Activated naive CD4-positive, alpha-beta T cell treated with anti-CD3 and anti-CD28 coated beads for 36 hours (primary cell): ENCODE measurements around the gene PNISR. TPM values are rescaled to one million over a fixed set of nuclear protein-coding genes. Genes with fewer than 3 reads are reported as not detected.
A peak's percentile ranks its signal among the peaks of the same experiment; 100 is the strongest.
"Not testable (repeated sequence)": the region's sequence is repeated elsewhere in the genome, so short reads cannot be mapped to it uniquely, and the experiment has no call there.

Experiments
- CTCF ChIA-PET: fragments of 350-600 bp; sonication (Branson Sonifier 250); formaldehyde crosslinking; loops from one replicate; lab custom pipeline; 2021; ENCODE audit warnings: antibody characterized with exemption; lab: Charles Lee
- DNase-seq: peaks from one replicate; pipeline ENCODE4 v3.0.0-alpha.2; 2020
- H3K27ac Mint-ChIP-seq: one replicate; pipeline ENCODE4 v1.8.0; 2021; ENCODE audit warnings: mild to moderate bottlenecking, mixed read lengths
- H3K27me3 Mint-ChIP-seq: one replicate; pipeline ENCODE4 v1.8.0; 2021; ENCODE audit warnings: low read depth, mixed read lengths
- H3K36me3 Mint-ChIP-seq: one replicate; pipeline ENCODE4 v1.8.0; 2021; ENCODE audit warnings: low read depth, mixed read lengths
- H3K4me1 Mint-ChIP-seq: one replicate; pipeline ENCODE4 v1.8.0; 2021; ENCODE audit warnings: low read depth, mixed read lengths
- H3K4me3 Mint-ChIP-seq: one replicate; pipeline ENCODE4 v1.8.0; 2021; ENCODE audit warnings: mild to moderate bottlenecking, moderate library complexity, mixed read lengths
- H3K9me3 Mint-ChIP-seq: one replicate; pipeline ENCODE4 v1.8.0; 2021; ENCODE audit warnings: mixed read lengths
- intact Hi-C: fragments of 100-400 bp; cut with micrococcal nuclease; formaldehyde crosslinking; loops from one replicate; pipeline ENCODE4 v1.15.1; 2023
- total RNA-seq, 2 experiments: library from RNA; stranded (reverse); gene quantifications; one replicate each; pipeline ENCODE4 v1.2.3, GENCODE V29; 2021

Gene PNISR
- total RNA-seq, result 100 to 1,000 TPM; 158 to 159 TPM

GRCh38 chr6:99424761-99425646, at the start of gene PNISR:
PNISR (minus strand) TSS chr6:99425308; CDS start chr6:99414659, 10,649 bp downstream.
- Mint-ChIP-seq H3K4me3 (peak within 1 kb of the TSS; percentile 95), H3K4me1 (peaks cover 64% of the 10 kb centered on the region), H3K9me3 (no peaks in the 10 kb centered on the region), H3K27ac (peak within 1 kb of the TSS; percentile 99), H3K36me3 (peaks cover 21% of the 10 kb centered on the region), H3K27me3 (no peaks in the 10 kb centered on the region)
- intact Hi-C loops, result loop anchor here (1.0 to 5.0 kb wide), 10 partner anchors 31 to 1457 kb away; partner anchors contain the start of genes ASCC3, CCNC, COQ3 and USP45
- DNase-seq, result peak; percentile 92
- CTCF ChIA-PET, result interaction anchor here (0.9 to 2.5 kb wide), 6 partner anchors 7 to 94 kb away, joined by 4 to 10 read pairs (median 4); no protein-coding TSS in a partner anchor

- Mint-ChIP-seq H3K4me1 (no peaks in the 10 kb centered on the region), H3K27ac (no peak overlapping the region), H3K4me3 (no peak overlapping the region), H3K9me3 (no peaks in the 10 kb centered on the region), H3K27me3 (no peaks in the 10 kb centered on the region), H3K36me3 (peaks cover 16% of the 10 kb centered on the region)
- intact Hi-C loops, result no loop called here
- DNase-seq, result no peak
- CTCF ChIA-PET, result interaction anchor here (0.6 kb wide), 4 partner anchors 7 to 103 kb away, joined by 3 to 4 read pairs (median 4); no protein-coding TSS in a partner anchor
Measured at GRCh38 chr6:99473730-99474129, 48.6 kb upstream of the PNISR start.

- Mint-ChIP-seq H3K4me1 (no peaks in the 10 kb centered on the region), H3K4me3 (no peak overlapping the region), H3K27me3 (no peaks in the 10 kb centered on the region), H3K27ac (no peak overlapping the region), H3K9me3 (no peaks in the 10 kb centered on the region), H3K36me3 (peaks cover 10% of the 10 kb centered on the region)
- CTCF ChIA-PET, result interaction anchor here (0.7 to 1.1 kb wide), 3 partner anchors 48 to 275 kb away, joined by 3 read pairs; no protein-coding TSS in a partner anchor
- intact Hi-C loops, result no loop called here
- DNase-seq, result no peak
Measured at GRCh38 chr6:99471638-99472037, 46.5 kb upstream of the PNISR start.

GRCh38 chr6:99467509-99468106, 42.5 kb upstream of the PNISR start:
- CTCF ChIA-PET, result interaction anchor here (0.6 to 2.0 kb wide), 5 partner anchors 33 to 1513 kb away, joined by 3 to 8 read pairs (median 3); no protein-coding TSS in a partner anchor
- H3K36me3 Mint-ChIP-seq, result peaks cover 5% of the 10 kb centered on the region
- no peaks in the 10 kb centered on the region for H3K27me3 Mint-ChIP-seq
- no peaks in the 10 kb centered on the region for H3K9me3 Mint-ChIP-seq
- no peaks in the 10 kb centered on the region for H3K4me1 Mint-ChIP-seq
- no peak for DNase-seq
- H3K27ac Mint-ChIP-seq, result no peak overlapping the region
- intact Hi-C loops, result loop anchor here (1.0 to 5.0 kb wide), 4 partner anchors 121 to 630 kb away; no protein-coding TSS in a partner anchor
- H3K4me3 Mint-ChIP-seq, result no peak overlapping the region

- peaks cover 37% of the 10 kb centered on the region for H3K36me3 Mint-ChIP-seq
- H3K4me3 Mint-ChIP-seq, H3K27ac Mint-ChIP-seq, H3K27me3 Mint-ChIP-seq, intact Hi-C loops, DNase-seq, H3K4me1 Mint-ChIP-seq: not testable (repeated sequence)
- H3K9me3 Mint-ChIP-seq, result peaks cover 17% of the 10 kb centered on the region
- CTCF ChIA-PET, result interaction anchor here (1.3 kb wide), 1 partner anchor 10 kb away, joined by 3 read pairs; no protein-coding TSS in a partner anchor
Measured at GRCh38 chr6:99459133-99459532, 34.0 kb upstream of the PNISR start.

GRCh38 chr6:99458319-99458718, 33.2 kb upstream of the PNISR start:
- CTCF ChIA-PET, result interaction anchor here (0.8 to 1.3 kb wide), 3 partner anchors 11 to 25 kb away, joined by 3 read pairs; no protein-coding TSS in a partner anchor
- no peaks in the 10 kb centered on the region for H3K4me1 Mint-ChIP-seq
- peaks cover 39% of the 10 kb centered on the region for H3K36me3 Mint-ChIP-seq
- peak; percentile 5 for DNase-seq
- no peak overlapping the region for H3K4me3 Mint-ChIP-seq
- peaks cover 20% of the 10 kb centered on the region for H3K9me3 Mint-ChIP-seq
- H3K27ac Mint-ChIP-seq, result no peak overlapping the region
- intact Hi-C loops, result no loop called here
- H3K27me3 Mint-ChIP-seq, result no peaks in the 10 kb centered on the region

- intact Hi-C loops, result no loop called here
- peaks cover 8% of the 10 kb centered on the region for H3K9me3 Mint-ChIP-seq
- H3K27ac Mint-ChIP-seq, result no peak overlapping the region
- H3K27me3 Mint-ChIP-seq, result no peaks in the 10 kb centered on the region
- H3K4me1 Mint-ChIP-seq, result no peaks in the 10 kb centered on the region
- peaks cover 41% of the 10 kb centered on the region for H3K36me3 Mint-ChIP-seq
- no peak overlapping the region for H3K4me3 Mint-ChIP-seq
- CTCF ChIA-PET, result no interaction called here
- DNase-seq, result no peak
Measured at GRCh38 chr6:99446076-99446475, 21.0 kb upstream of the PNISR start.

GRCh38 chr6:99434702-99435530, 9.8 kb upstream of the PNISR start:
- Mint-ChIP-seq H3K9me3 (no peaks in the 10 kb centered on the region), H3K4me3 (no peak overlapping the region), H3K27me3 (no peaks in the 10 kb centered on the region), H3K27ac (no peak overlapping the region), H3K4me1 (no peaks in the 10 kb centered on the region), H3K36me3 (peaks cover 8% of the 10 kb centered on the region)
- CTCF ChIA-PET, result interaction anchor here (0.6 to 3.6 kb wide), 11 partner anchors 10 to 475 kb away, joined by 3 to 14 read pairs (median 4); no protein-coding TSS in a partner anchor
- intact Hi-C loops, result loop anchor here (2.0 kb wide), 1 partner anchor 104 kb away; no protein-coding TSS in a partner anchor
- DNase-seq, result no peak

GRCh38 chr6:99432877-99433276, 7.8 kb upstream of the PNISR start:
- no peaks in the 10 kb centered on the region for H3K27me3 Mint-ChIP-seq
- DNase-seq, result no peak
- intact Hi-C loops, result no loop called here
- H3K4me1 Mint-ChIP-seq, result peaks cover 4% of the 10 kb centered on the region
- H3K27ac Mint-ChIP-seq, result no peak overlapping the region
- H3K36me3 Mint-ChIP-seq, result peaks cover 5% of the 10 kb centered on the region
- no peak overlapping the region for H3K4me3 Mint-ChIP-seq
- CTCF ChIA-PET, result interaction anchor here (0.6 to 3.6 kb wide), 6 partner anchors 18 to 312 kb away, joined by 3 to 14 read pairs (median 4); no protein-coding TSS in a partner anchor
- H3K9me3 Mint-ChIP-seq, result no peaks in the 10 kb centered on the region

- Mint-ChIP-seq H3K9me3 (no peaks in the 10 kb centered on the region), H3K4me3 (no peak overlapping the region), H3K27me3 (no peaks in the 10 kb centered on the region), H3K27ac (no peak overlapping the region), H3K4me1 (peaks cover 14% of the 10 kb centered on the region), H3K36me3 (peaks cover 12% of the 10 kb centered on the region)
- no peak for DNase-seq
- intact Hi-C loops, result no loop called here
- CTCF ChIA-PET, result interaction anchor here (0.6 to 3.6 kb wide), 2 partner anchors 29 to 101 kb away, joined by 3 to 14 read pairs; no protein-coding TSS in a partner anchor
Measured at GRCh38 chr6:99431901-99432300, 6.8 kb upstream of the PNISR start.

GRCh38 chr6:99427988-99428387, 2.9 kb upstream of the PNISR start:
- Mint-ChIP-seq H3K36me3 (peaks cover 16% of the 10 kb centered on the region), H3K27me3 (no peaks in the 10 kb centered on the region), H3K4me3 (no peak overlapping the region), H3K4me1 (peaks cover 38% of the 10 kb centered on the region), H3K9me3 (no peaks in the 10 kb centered on the region), H3K27ac (no peak overlapping the region)
- CTCF ChIA-PET, result no interaction called here
- no peak for DNase-seq
- intact Hi-C loops, result loop anchor here (5.0 kb wide), 1 partner anchor 1454 kb away; the partner anchor contains the start of gene ASCC3
